Esophagus muscularis mucosa (tissue), 4 donors: Measurements from ENCODE around the gene ZNF536. TPM values are rescaled to one million over a fixed set of nuclear protein-coding genes. Genes with fewer than 3 reads are reported as not detected.

Experiments used
- DNase-seq: peaks from one replicate; pipeline ENCODE4 v3.0.0-alpha.2; 2017; ENCODE audit errors: extremely low spot score
- H3K27ac ChIP-seq, 4 donors: fragments of 200-600 bp; sonication (generic); replicated peaks in 1 of 4; 1 replicate in 3 of 4; 2 replicates in 1 of 4; pipeline ENCODE4 v1.5.1; 2016 to 2019; ENCODE audit warnings: mild to moderate bottlenecking in 1 of 4
- H3K27me3 ChIP-seq, 4 donors: fragments of 200-600 bp; sonication (generic); one replicate each; pipeline versions ENCODE4 v1.5.1 to v1.6.0; 2016 to 2019
- H3K36me3 ChIP-seq, 4 donors: fragments of 200-600 bp; sonication (generic); one replicate each; pipeline ENCODE4 v1.5.1; 2016 to 2019
- H3K4me1 ChIP-seq, 4 donors: fragments of 200-600 bp; sonication (generic); one replicate each; pipeline ENCODE4 v1.5.1; 2016 to 2019
- H3K4me3 ChIP-seq, 4 donors: fragments of 200-600 bp; sonication (generic); 1 replicate in 2 of 4; 2 replicates in 2 of 4; pipeline ENCODE4 v1.5.1; 2016 to 2019; ENCODE audit warnings: mild to moderate bottlenecking in 4 of 4, moderate library complexity in 1 of 4
- H3K9me3 ChIP-seq, 4 donors: fragments of 200-600 bp; sonication (generic); 1 replicate in 3 of 4; 2 replicates in 1 of 4; pipeline ENCODE4 v1.5.1; 2016 to 2019
- EP300 ChIP-seq: sonication (generic); formaldehyde crosslinking; IDR thresholded peaks from one replicate; pipeline ENCODE4 v1.6.1; 2017; ENCODE audit warnings: antibody characterized with exemption
- POLR2A ChIP-seq: fragments of 450-650 bp; IDR thresholded peaks from one replicate; pipeline ENCODE4 v1.6.1; 2017; ENCODE audit warnings: antibody characterized with exemption, moderate library complexity, mild to moderate bottlenecking, low read depth
- POLR2AphosphoS5 ChIP-seq, 2 donors: sonication (generic); formaldehyde crosslinking; IDR thresholded peaks; one replicate each; pipeline ENCODE4 v1.6.1; 2017; ENCODE audit warnings: antibody characterized with exemption in 2 of 2
- WGBS: methylation state at CpG from one replicate; pipeline ENCODE4 v1.1.5; 2018; 5-methylcytosine and 5-hydroxymethylcytosine counted together
- intact Hi-C: fragments of 100-400 bp; cut with DNase I; formaldehyde crosslinking; loops from one replicate; pipeline ENCODE4 v1.15.1; 2023
- total RNA-seq, 4 donors: library from RNA; depleted of rRNA; stranded (reverse); fragments of >200 nt; gene quantifications; one replicate each; pipeline versions ENCODE4 v1.1.0 to v1.2.1, GENCODE V29; 2016
- TF ChIP-seq, protein P1 (sequence below), 3 experiments: fragments of 200-600 bp in 2 of 3; fragments of 450-650 bp in 1 of 3; sonication (generic) in 2 of 3; IDR thresholded peaks; one replicate each; pipeline ENCODE4 v1.5.1; 2017 to 2019; ENCODE audit warnings: antibody characterized with exemption in 3 of 3, mild to moderate bottlenecking in 2 of 3, moderate library complexity in 1 of 3

The ZNF536 gene
- total RNA-seq, 4 donors from 2014 or later: 2.5 to 7.3 (median 5.6) TPM

DNA sequence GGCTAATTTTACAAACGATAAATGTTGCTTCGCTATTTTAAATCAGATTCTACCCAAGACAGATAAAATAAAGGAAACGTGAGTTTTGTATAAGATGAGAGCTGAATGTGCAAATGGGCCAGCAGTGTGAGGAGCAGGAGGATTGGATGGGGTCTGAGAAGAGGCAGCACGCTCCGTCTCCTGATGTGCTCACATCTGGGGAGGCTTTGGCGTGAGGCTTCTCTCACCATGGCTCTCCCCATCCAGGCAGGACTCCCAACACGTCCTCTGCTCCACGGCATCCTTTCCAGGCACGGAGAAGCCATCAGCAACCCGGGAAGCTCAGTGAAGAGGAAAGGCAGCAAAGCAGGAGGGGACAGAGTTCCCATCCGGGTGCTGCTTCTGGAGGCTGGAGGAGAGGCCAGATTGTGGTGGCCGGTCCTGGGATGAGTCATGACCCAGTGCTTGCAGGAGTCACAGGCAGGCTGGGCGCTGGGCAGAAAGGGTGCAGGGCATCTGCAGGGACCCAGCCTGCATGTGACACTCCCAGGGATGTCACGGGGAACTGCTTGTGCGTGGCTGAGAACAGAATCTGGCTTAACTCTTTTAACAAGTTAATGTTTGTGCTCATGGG lies 47.5 kb downstream of the ZNF536 start:
- WGBS: 76% methylated on average over 12 of the region's 15 CpGs
- no peak overlapping the region for H3K27ac ChIP-seq

DNA sequence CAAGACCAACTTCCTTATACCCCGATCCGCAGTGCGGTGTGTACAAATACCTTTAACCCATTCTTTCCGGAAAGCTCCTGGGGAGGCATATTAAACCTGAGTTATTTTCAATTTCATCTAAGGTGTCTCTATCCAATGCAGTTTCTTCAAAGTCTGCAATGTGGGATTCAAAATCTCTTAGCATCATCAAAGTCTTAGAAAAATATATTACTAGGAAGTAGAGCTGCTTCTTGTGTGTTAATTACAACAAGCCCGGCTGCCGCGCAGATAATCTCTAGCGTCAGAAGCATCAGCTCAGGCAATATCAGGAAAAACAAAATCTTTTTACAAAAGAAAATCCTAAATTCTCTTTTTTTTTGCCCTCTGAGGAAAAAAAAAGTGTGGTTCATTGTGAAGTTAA lies 48.1 kb downstream of the ZNF536 start:
- peak; percentile 62 for DNase-seq
- H3K36me3 ChIP-seq: no peaks in the 10 kb centered on the region
- 80% methylated on average over 8 of the region's 8 CpGs for WGBS
- intact Hi-C loops: no loop called here
- H3K27me3 ChIP-seq: peaks cover 0 to 32% (median 0%) of the 10 kb centered on the region in 4 donors
- H3K4me3 ChIP-seq: no peak overlapping the region
- no peaks in the 10 kb centered on the region for H3K4me1 ChIP-seq
- H3K9me3 ChIP-seq: no peaks in the 10 kb centered on the region
- H3K27ac ChIP-seq: no peak overlapping the region
- TF ChIP-seq, protein P1, sequence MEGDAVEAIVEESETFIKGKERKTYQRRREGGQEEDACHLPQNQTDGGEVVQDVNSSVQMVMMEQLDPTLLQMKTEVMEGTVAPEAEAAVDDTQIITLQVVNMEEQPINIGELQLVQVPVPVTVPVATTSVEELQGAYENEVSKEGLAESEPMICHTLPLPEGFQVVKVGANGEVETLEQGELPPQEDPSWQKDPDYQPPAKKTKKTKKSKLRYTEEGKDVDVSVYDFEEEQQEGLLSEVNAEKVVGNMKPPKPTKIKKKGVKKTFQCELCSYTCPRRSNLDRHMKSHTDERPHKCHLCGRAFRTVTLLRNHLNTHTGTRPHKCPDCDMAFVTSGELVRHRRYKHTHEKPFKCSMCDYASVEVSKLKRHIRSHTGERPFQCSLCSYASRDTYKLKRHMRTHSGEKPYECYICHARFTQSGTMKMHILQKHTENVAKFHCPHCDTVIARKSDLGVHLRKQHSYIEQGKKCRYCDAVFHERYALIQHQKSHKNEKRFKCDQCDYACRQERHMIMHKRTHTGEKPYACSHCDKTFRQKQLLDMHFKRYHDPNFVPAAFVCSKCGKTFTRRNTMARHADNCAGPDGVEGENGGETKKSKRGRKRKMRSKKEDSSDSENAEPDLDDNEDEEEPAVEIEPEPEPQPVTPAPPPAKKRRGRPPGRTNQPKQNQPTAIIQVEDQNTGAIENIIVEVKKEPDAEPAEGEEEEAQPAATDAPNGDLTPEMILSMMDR (IDR thresholded peaks at IDR 0.05): no peak
- no peak for TF ChIP-seq EP300
- TF ChIP-seq POLR2AphosphoS5 (IDR thresholded peaks at IDR 0.05): no peak
- no peak for TF ChIP-seq POLR2A

More for the DNA sequence above, 47.5 kb downstream of the ZNF536 start:
- TF ChIP-seq EP300 (no peak), POLR2AphosphoS5 (IDR thresholded peaks at IDR 0.05) (no peak), POLR2A (no peak)
- TF ChIP-seq, protein P1 (IDR thresholded peaks at IDR 0.05): no peak
- no peaks in the 10 kb centered on the region for H3K9me3 ChIP-seq
- H3K4me1 ChIP-seq: no peaks in the 10 kb centered on the region
- H3K4me3 ChIP-seq: no peak overlapping the region
- intact Hi-C loops: no loop called here
- peaks cover 0 to 28% (median 0%) of the 10 kb centered on the region in 4 donors for H3K27me3 ChIP-seq
- DNase-seq: peak; percentile 64
- no peaks in the 10 kb centered on the region for H3K36me3 ChIP-seq

GRCh38 chr19:30420881-30421280 lies 48.7 kb downstream of the ZNF536 start:
- no peak for TF ChIP-seq POLR2AphosphoS5 (IDR thresholded peaks at IDR 0.05)
- TF ChIP-seq, protein P1 (IDR thresholded peaks at IDR 0.05): no peak
- no peak for TF ChIP-seq EP300
- no peak for TF ChIP-seq POLR2A
- 88% methylated on average over 10 of the region's 10 CpGs for WGBS
- H3K4me3 ChIP-seq: no peak overlapping the region
- H3K4me1 ChIP-seq: no peaks in the 10 kb centered on the region
- intact Hi-C loops: no loop called here
- no peaks in the 10 kb centered on the region for H3K36me3 ChIP-seq
- H3K9me3 ChIP-seq: no peaks in the 10 kb centered on the region
- H3K27ac ChIP-seq: no peak overlapping the region
- H3K27me3 ChIP-seq: peaks cover 0 to 35% (median 0%) of the 10 kb centered on the region in 4 donors
- peak; percentile 86 for DNase-seq

GRCh38 chr19:30421571-30421970 lies 49.4 kb downstream of the ZNF536 start:
- H3K36me3 ChIP-seq: no peaks in the 10 kb centered on the region
- peak; percentile 39 for DNase-seq
- intact Hi-C loops: no loop called here
- no peak overlapping the region for H3K27ac ChIP-seq
- H3K4me3 ChIP-seq: no peak overlapping the region
- 88% methylated on average over 8 of the region's 8 CpGs for WGBS
- peaks cover 0 to 33% (median 0%) of the 10 kb centered on the region in 4 donors for H3K27me3 ChIP-seq
- H3K4me1 ChIP-seq: no peaks in the 10 kb centered on the region
- no peaks in the 10 kb centered on the region for H3K9me3 ChIP-seq
- no peak for TF ChIP-seq POLR2AphosphoS5 (IDR thresholded peaks at IDR 0.05)
- no peak for TF ChIP-seq EP300
- TF ChIP-seq POLR2A: no peak
- TF ChIP-seq, protein P1 (IDR thresholded peaks at IDR 0.05): no peak

DNA sequence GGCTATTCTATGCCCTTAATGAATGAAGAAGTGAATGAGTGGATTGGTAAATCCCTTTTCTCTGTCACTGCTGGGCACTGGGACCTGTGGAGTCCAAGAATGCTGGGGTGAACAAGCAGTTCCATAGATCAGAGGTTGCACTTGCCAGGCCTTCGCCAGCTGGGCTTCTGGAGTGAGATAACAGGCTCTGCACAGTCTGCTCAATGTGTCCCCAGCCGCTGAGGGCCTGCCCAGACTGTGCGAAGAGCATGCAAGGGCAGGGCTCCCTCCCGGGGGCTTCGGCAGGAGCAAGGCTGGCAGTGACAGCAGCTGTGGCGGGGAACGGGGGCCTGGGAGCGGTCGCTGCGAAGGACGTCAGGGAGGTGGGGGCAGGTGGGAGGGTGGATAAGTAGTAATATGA lies 51.3 kb downstream of the ZNF536 start:
- no peak for DNase-seq
- Histone ChIP-seq H3K4me3 (no peak overlapping the region), H3K27me3 (peaks cover 0 to 24% (median 0%) of the 10 kb centered on the region in 4 donors), H3K4me1 (no peaks in the 10 kb centered on the region), H3K27ac (no peak overlapping the region), H3K9me3 (no peaks in the 10 kb centered on the region), H3K36me3 (no peaks in the 10 kb centered on the region)
- intact Hi-C loops: no loop called here
- TF ChIP-seq POLR2AphosphoS5 (IDR thresholded peaks at IDR 0.05) (no peak), POLR2A (no peak), EP300 (no peak)
- TF ChIP-seq, protein P1 (IDR thresholded peaks at IDR 0.05): no peak
- 82% methylated on average over 11 of the region's 11 CpGs for WGBS
